Body of pancreas (tissue), 4 donors: ENCODE data around the gene IRS1. TPM values are rescaled to one million over a fixed set of nuclear protein-coding genes. Genes with fewer than 3 reads are reported as not detected.

Experiments
- ATAC-seq: fragments of 150-250 bp; one replicate; pipeline ENCODE4 v1.9.1; 2016
- DNase-seq, 4 donors: peaks; one replicate each; pipeline ENCODE4 v3.0.0-alpha.2; 2019
- H3K27ac ChIP-seq, 4 donors: fragments of 200-600 bp; sonication (generic); 1 replicate in 3 of 4; 2 replicates in 1 of 4; pipeline versions ENCODE4 v1.5.1 to v1.6.1; 2016 to 2019; ENCODE audit warnings: mild to moderate bottlenecking in 1 of 4, mixed read lengths in 1 of 4, moderate library complexity in 1 of 4
- H3K27me3 ChIP-seq, 2 donors: fragments of 200-600 bp; sonication (generic); one replicate each; pipeline ENCODE4 v1.6.0; 2016; ENCODE audit warnings: mild to moderate bottlenecking in 1 of 2
- H3K36me3 ChIP-seq, 2 donors: fragments of 200-600 bp; sonication (generic); replicated peaks in 1 of 2; 2 replicates each; pipeline ENCODE4 v1.5.1; 2016; ENCODE audit warnings: low read depth in 2 of 2; ENCODE audit not compliant: insufficient read depth in 1 of 2
- H3K4me1 ChIP-seq: fragments of 200-600 bp; sonication (generic); one replicate; pipeline ENCODE4 v1.6.0; 2016
- H3K4me3 ChIP-seq, 2 donors: fragments of 200-600 bp; sonication (generic); 1 replicate in 1 of 2; 2 replicates in 1 of 2; pipeline ENCODE4 v1.5.1; 2016 to 2019
- H3K9me3 ChIP-seq, 3 donors: fragments of 200-600 bp; sonication (generic); 1 replicate in 2 of 3; 2 replicates in 1 of 3; pipeline ENCODE4 v1.5.1; 2016
- POLR2A ChIP-seq, 3 donors: fragments of 450-650 bp; IDR thresholded peaks; one replicate each; pipeline ENCODE4 v1.6.1; 2016; ENCODE audit warnings: antibody characterized with exemption in 3 of 3, mild to moderate bottlenecking in 2 of 3
- WGBS, 2 donors: methylation state at CpG; one replicate each; pipeline ENCODE4 v1.1.5; 2017; 5-methylcytosine and 5-hydroxymethylcytosine counted together
- intact Hi-C: fragments of 100-400 bp; cut with DNase I; formaldehyde crosslinking; loops from one replicate; pipeline ENCODE4 v1.15.1; 2023
- total RNA-seq, 2 donors: library from RNA; depleted of rRNA; stranded (reverse); fragments of >200 nt; gene quantifications; one replicate each; pipeline ENCODE4 v1.1.0, GENCODE V29; 2016
- TF ChIP-seq, protein P1 (sequence below), 7 experiments: fragments of 450-650 bp in 4 of 7; fragments of 200-600 bp in 3 of 7; sonication (generic) in 3 of 7; IDR thresholded peaks; one replicate each; pipeline ENCODE4 v1.5.1; 2016 to 2019; ENCODE audit warnings: antibody characterized with exemption in 7 of 7

Gene IRS1
- total RNA-seq, 2 donors from 2014 or later = 8.2 to 9.6 TPM

DNA sequence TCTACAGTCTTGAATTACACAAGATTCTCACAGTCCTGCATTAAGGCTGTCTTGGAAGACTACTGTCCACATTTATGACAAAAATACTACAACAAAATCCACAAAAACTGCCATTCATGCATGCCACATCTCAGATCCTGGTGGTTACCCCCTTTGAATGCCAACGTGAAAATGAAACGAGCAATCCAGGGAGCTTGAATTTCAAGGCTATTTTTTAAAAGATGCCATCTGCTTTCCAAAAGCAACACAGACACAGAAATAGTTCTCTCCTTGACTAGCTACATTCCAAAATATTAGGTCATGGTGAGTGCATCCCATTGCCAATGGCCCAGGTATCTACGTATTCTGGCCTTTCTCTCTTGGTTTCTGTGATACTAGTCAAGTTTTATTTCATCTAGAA, 36.3 kb downstream of the IRS1 start:
- Histone ChIP-seq H3K9me3 (no peaks in the 10 kb centered on the region), H3K4me3 (no peak overlapping the region), H3K4me1 (peaks cover 26% of the 10 kb centered on the region), H3K27me3 (no peaks in the 10 kb centered on the region), H3K27ac (no peak overlapping the region), H3K36me3 (no peaks in the 10 kb centered on the region)
- no peak for DNase-seq
- no peak for ATAC-seq
- WGBS, 2 donors = 86 to 87% methylated on average over 3 of the region's 3 CpGs
- TF ChIP-seq, protein P1, sequence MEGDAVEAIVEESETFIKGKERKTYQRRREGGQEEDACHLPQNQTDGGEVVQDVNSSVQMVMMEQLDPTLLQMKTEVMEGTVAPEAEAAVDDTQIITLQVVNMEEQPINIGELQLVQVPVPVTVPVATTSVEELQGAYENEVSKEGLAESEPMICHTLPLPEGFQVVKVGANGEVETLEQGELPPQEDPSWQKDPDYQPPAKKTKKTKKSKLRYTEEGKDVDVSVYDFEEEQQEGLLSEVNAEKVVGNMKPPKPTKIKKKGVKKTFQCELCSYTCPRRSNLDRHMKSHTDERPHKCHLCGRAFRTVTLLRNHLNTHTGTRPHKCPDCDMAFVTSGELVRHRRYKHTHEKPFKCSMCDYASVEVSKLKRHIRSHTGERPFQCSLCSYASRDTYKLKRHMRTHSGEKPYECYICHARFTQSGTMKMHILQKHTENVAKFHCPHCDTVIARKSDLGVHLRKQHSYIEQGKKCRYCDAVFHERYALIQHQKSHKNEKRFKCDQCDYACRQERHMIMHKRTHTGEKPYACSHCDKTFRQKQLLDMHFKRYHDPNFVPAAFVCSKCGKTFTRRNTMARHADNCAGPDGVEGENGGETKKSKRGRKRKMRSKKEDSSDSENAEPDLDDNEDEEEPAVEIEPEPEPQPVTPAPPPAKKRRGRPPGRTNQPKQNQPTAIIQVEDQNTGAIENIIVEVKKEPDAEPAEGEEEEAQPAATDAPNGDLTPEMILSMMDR (IDR thresholded peaks at IDR 0.05) = no peak
- no peak for TF ChIP-seq POLR2A (IDR thresholded peaks at IDR 0.05)
- intact Hi-C loops = no loop called here

DNA sequence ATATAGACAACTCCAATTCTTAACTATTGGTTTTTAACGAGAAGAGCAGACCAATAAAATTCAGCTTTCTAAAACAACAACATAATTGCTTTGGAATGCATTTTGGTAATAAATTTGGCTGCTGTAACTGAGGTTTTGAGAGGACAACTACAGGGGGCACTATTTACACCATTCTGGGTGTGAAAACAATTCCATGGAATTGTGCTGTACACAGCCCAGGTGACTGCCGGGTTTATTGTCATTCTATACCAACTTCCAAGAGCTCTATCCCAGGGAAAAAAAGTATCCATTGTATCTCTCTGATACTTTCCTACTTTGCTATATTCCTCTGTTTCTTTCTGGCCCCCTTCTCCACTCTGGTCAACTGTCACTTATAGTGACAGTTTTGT, 38.4 kb downstream of the IRS1 start:
- no peaks in the 10 kb centered on the region for H3K27me3 ChIP-seq
- no peaks in the 10 kb centered on the region for H3K9me3 ChIP-seq
- H3K36me3 ChIP-seq = no peaks in the 10 kb centered on the region
- ATAC-seq (no peak), DNase-seq (no peak)
- no peak overlapping the region for H3K27ac ChIP-seq
- intact Hi-C loops = no loop called here
- peaks cover 17% of the 10 kb centered on the region for H3K4me1 ChIP-seq
- no peak for TF ChIP-seq POLR2A (IDR thresholded peaks at IDR 0.05)
- TF ChIP-seq, protein P1 (IDR thresholded peaks at IDR 0.05) = no peak
- 70 to 73% methylated on average over 2 of the region's 2 CpGs for WGBS, 2 donors
- H3K4me3 ChIP-seq = no peak overlapping the region

DNA sequence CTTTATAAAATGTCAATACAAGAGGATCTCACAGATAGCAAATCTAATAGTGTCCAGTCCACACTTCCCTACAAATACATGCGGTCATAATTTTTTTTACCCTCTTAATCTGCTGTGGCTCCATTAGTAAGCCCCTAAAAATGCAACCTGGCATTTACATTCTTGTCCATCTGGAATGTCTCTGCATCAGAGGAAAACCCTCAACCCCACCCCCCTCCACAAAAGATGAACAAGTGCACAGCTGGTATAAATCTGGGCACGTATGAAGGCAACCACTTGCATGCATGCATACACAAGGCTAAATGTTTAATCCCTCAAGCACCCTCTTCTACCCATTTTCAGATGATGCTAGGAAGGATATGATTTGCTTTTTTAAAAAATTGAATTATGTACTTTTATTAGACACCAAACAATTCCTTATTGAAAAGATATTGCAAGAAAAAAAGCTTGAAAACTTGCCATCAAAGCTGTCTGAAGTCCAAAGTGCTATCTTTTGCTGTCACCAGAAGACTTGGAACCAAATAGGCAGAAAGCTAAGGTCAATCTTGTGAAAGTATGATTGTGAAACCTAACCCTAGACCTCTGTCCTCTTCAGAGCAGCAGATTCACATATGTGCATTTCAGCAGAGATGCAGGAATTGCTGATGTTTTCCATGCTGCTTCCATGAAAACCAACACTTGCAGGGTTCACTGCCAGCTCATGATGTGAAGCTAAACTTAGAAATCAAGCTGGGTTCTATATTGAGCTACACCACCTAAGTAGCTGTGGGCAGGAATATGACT, 39.0 kb downstream of the IRS1 start:
- Histone ChIP-seq H3K27ac (no peak overlapping the region), H3K27me3 (no peaks in the 10 kb centered on the region), H3K4me1 (peaks cover 22% of the 10 kb centered on the region), H3K36me3 (no peaks in the 10 kb centered on the region), H3K4me3 (no peak overlapping the region), H3K9me3 (no peaks in the 10 kb centered on the region)
- TF ChIP-seq, protein P1 (IDR thresholded peaks at IDR 0.05) = no peak
- TF ChIP-seq POLR2A (IDR thresholded peaks at IDR 0.05) = no peak
- intact Hi-C loops = no loop called here
- ATAC-seq = peak; percentile 67
- DNase-seq = no peak
- WGBS, 2 donors = 64 to 71% methylated on average over 2 of the region's 2 CpGs

DNA sequence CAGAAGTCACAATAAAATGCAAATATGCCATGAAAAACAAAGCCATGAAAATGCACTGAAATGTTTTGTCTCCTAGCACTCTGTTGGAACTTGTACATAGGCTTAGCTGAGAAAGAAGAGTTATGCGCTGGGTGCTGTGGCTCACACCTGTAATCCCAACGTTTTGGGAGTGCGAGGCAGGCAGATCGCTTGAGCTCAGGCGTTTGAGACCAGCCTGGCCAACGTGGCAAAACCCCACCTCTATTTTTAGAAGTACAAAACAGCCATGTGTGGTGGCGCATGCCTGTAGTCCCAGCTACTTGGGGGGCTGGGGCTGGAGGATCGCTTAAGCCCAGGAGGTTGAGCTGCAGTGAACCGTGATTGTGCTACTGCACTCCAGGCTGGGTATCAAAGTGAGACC, 39.9 kb downstream of the IRS1 start:
- Histone ChIP-seq H3K27ac (no peak overlapping the region), H3K27me3 (no peaks in the 10 kb centered on the region), H3K9me3 (no peaks in the 10 kb centered on the region), H3K36me3 (no peaks in the 10 kb centered on the region), H3K4me3 (no peak overlapping the region), H3K4me1 (peaks cover 31% of the 10 kb centered on the region)
- DNase-seq (no peak), ATAC-seq (no peak)
- 84 to 86% methylated on average over 9 of the region's 9 CpGs for WGBS, 2 donors
- TF ChIP-seq, protein P1 (IDR thresholded peaks at IDR 0.05) = no peak
- no peak for TF ChIP-seq POLR2A (IDR thresholded peaks at IDR 0.05)
- intact Hi-C loops = no loop called here
